LNCAP (cell line): Measurements from ENCODE around the gene FAM187B.

Experiments used
- CTCF ChIP-seq: fragments of 450-650 bp; IDR thresholded peaks from 2 replicates; pipeline ENCODE4 v1.5.1; 2017; ENCODE audit warnings: mild to moderate bottlenecking

Gene FAM187B

GRCh38 chr19:35216016-35216832 lies 12.3 kb downstream of the FAM187B start:
- TF ChIP-seq CTCF, result no peak

DNA sequence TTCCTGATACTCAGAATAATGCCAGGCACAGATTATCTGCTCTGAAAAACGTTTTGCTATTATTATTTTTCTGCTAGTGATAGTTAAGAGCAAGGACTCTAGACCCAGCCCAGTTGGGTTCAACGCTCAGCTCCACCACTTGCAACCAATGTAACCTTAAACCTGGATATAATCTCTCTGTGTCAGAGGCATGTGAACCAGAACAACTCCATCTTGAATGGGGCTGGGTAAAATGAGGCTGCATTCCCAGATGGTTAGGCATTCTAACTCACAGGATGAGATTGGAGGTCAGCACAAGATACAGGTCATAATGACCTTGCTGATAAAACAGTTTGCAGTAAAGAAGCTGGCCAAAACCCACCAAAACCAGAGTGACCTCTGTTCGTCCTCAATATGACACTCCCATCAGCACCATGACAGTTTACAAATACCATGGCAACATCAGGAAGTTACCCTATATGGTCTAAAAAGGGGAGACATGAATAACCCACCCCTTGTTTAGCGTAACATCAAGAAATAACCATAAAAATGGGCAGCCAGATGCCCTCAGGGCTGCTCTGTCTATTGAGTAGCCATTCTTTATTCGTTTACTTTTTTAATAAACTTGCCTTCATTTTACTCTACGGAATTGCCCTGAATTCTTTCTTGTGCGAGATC lies 13.6 kb downstream of the FAM187B start:
- TF ChIP-seq CTCF, result no peak

GRCh38 chr19:35213663-35214632 lies 14.6 kb downstream of the FAM187B start:
- no peak for TF ChIP-seq CTCF

DNA sequence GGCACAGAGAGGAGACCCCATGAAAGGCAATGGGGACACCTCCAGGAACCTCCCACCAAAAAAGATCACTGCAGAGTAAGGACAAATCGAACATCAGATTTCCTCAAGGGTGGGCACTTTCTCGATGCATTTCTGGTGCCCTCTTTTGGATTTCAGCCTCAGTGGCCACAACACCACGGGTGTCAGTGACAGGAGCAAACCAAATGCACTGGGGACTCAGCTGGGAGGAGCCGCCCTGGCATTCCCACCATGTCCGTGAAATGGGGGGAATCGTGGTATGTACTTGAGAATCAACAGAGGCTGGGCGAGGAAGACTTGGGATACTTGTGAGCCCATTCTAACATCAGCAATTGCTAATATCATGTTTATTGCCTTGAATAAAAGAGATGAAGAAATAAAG lies 16.3 kb downstream of the FAM187B start:
- TF ChIP-seq CTCF, result no peak

DNA sequence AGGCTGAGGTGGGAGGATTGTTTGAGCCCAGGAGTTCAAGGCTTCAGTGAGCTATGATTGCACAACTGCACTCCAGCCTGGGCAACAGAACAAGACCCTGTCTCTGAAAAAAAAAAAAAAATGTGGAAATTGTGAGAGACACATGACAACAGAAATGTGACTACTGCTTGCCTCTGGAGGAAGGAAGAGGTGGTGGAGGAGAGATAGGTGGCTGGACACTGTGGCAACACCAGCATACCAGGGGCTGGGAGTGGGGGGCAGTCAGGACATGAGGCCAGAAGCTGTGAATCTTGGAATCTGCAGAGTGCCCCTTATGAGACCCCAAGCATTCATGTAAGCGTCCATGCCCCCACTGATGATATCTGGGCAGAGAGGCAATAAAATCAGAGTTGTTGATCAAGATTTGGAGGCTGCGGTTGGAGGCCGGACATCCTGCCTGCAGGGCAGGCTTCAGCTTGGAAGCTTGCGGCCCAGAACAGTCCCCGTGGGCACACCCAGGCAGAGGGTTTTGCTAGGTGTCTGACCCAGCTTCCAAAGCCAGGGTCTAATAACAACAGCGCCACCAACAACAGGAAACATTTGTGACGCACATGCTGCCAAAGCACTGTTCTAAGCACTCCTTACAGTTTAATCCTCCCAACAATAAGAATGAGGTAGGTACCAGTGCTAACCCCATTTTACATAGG lies 16.9 kb downstream of the FAM187B start:
- TF ChIP-seq CTCF, result no peak

DNA sequence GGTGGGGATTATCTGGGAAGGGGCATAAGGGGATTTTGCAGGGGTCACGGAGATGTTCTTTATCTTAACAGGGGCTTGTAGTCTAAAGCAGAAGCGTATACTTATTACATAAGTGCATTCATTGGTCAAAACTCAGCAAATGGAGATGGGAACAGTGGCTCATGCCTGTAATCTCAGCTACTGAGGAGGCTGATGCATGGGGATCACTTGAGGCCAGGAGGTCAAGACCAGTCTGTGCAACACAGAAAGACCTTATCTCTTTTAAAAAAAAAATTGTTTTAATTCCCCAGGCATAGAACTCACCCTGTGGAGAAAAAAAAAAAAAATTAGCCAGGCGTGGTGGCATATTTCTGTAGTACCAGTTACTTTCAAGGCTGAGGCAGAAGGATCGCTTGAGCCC lies 18.9 kb downstream of the FAM187B start:
- TF ChIP-seq CTCF, result no peak

GRCh38 chr19:35208121-35208520 lies 20.4 kb downstream of the FAM187B start:
- TF ChIP-seq CTCF, result no peak
